HCT116 (cell line): ENCODE results near the gene AUTS2. TPM values are rescaled to one million over a fixed set of nuclear protein-coding genes. Genes with fewer than 3 reads are reported as not detected.

Experiments used
- ATAC-seq: fragments of 200-7000 bp; cut with Tn5 transposase; 2 replicates; pipeline ENCODE4 v1.9.1; 2020; ENCODE audit warnings: mild to moderate bottlenecking, moderate library complexity
- BruUV-seq: library from RNA; stranded (reverse); fragments of 400-500 nt; replicated peaks from 2 replicates; lab custom pipeline; 2021; lab: Mats Ljungman, UMichigan
- CTCF ChIA-PET: fragments of 300-600 bp; sonication (Branson Sonifier 250); formaldehyde crosslinking; loops from one replicate; lab custom pipeline; 2021; ENCODE audit warnings: antibody characterized with exemption; lab: Charles Lee
- POLR2A ChIA-PET: fragments of 300-600, 350-600 bp; sonication (Branson Sonifier 250); formaldehyde crosslinking; loops from one replicate; lab custom pipeline; 2021; ENCODE audit warnings: antibody characterized with exemption; lab: Charles Lee
- RAD21 ChIA-PET, 2 experiments: fragments of 300-600 bp; sonication (Branson Sonifier 250); formaldehyde crosslinking; loops; one replicate each; lab custom pipeline; 2023; ENCODE audit warnings: low total read pairs in 2 of 2; ENCODE audit not compliant: uncharacterized antibody in 2 of 2, unreplicated experiment in 2 of 2, low non-redundant PET in 1 of 2; lab: Charles Lee
- DNase-seq: peaks from one replicate; pipeline ENCODE4 v3.0.0-alpha.2; 2010; ENCODE audit warnings: low read depth, low spot score
- H2AFZ ChIP-seq: fragments of 200-600 bp; shearing (Covaris generic), sonication (generic); 2 replicates; pipeline ENCODE4 v1.6.1; 2017; ENCODE audit warnings: low read depth, mixed run types, mixed read lengths, antibody characterized with exemption, low read length; ENCODE audit not compliant: poor library complexity, severe bottlenecking
- H3K27ac ChIP-seq: 2 replicates; pipeline ENCODE4 v1.5.1; 2012; ENCODE audit warnings: low read depth, low read length
- H3K27me3 ChIP-seq: fragments of 200-600 bp; sonication (generic); 2 replicates; pipeline ENCODE4 v1.6.1; 2016; ENCODE audit warnings: mixed run types, low read length, mixed read lengths; ENCODE audit not compliant: insufficient read depth
- H3K36me3 ChIP-seq, 2 experiments: fragments of 200-500 bp in 1 of 2; fragments of 200-600 bp in 1 of 2; sonication (Bioruptor generic) in 1 of 2; sonication (generic) in 1 of 2; 2 replicates each; pipeline versions ENCODE4 v1.5.1 to v1.6.1; 2014 to 2016; ENCODE audit warnings: low read length in 2 of 2, inconsistent platforms in 1 of 2, mixed read lengths in 1 of 2, mixed run types in 1 of 2; ENCODE audit not compliant: insufficient read depth in 2 of 2, control insufficient read depth in 1 of 2
- H3K4me1 ChIP-seq, 2 experiments: fragments of 200-600 bp in 1 of 2; sonication (generic) in 1 of 2; 2 replicates each; pipeline versions ENCODE4 v1.5.1 to v1.6.1; 2012 to 2017; ENCODE audit warnings: low read length in 2 of 2, inconsistent platforms in 1 of 2, mild to moderate bottlenecking in 1 of 2, mixed read lengths in 1 of 2, mixed run types in 1 of 2, moderate library complexity in 1 of 2; ENCODE audit not compliant: insufficient read depth in 2 of 2, control insufficient read depth in 1 of 2
- H3K4me2 ChIP-seq: fragments of 200-600 bp; sonication (generic); 2 replicates; pipeline ENCODE4 v1.6.1; 2017; ENCODE audit warnings: mixed run types, low read length, mixed read lengths
- H3K4me3 ChIP-seq, 2 experiments: fragments of 200-600 bp in 1 of 2; sonication (generic) in 1 of 2; replicated peaks in 1 of 2; 2 replicates each; pipeline ENCODE4 v1.5.1; 2011 to 2016; ENCODE audit warnings: low read length in 2 of 2, control low read depth in 1 of 2, low read depth in 1 of 2, mild to moderate bottlenecking in 1 of 2, mixed read lengths in 1 of 2, mixed run types in 1 of 2
- H3K79me2 ChIP-seq: fragments of 200-600 bp; sonication (generic); 2 replicates; pipeline ENCODE4 v1.6.1; 2017; ENCODE audit warnings: mild to moderate bottlenecking, mixed run types, low read length, moderate library complexity, mixed read lengths; ENCODE audit not compliant: insufficient read depth
- H3K9ac ChIP-seq: fragments of 200-600 bp; sonication (generic); 2 replicates; pipeline ENCODE4 v1.6.1; 2016; ENCODE audit warnings: low read length, mixed read lengths
- H3K9me2 ChIP-seq: fragments of 200-600 bp; sonication (generic), shearing (Covaris generic); 2 replicates; pipeline ENCODE4 v1.6.1; 2017; ENCODE audit warnings: mixed run types, mild to moderate bottlenecking, moderate library complexity; ENCODE audit not compliant: insufficient read depth
- H3K9me3 ChIP-seq, 2 experiments: fragments of 200-500 bp in 1 of 2; fragments of 200-600 bp in 1 of 2; sonication (Bioruptor generic) in 1 of 2; sonication (generic) in 1 of 2; 2 replicates each; pipeline ENCODE4 v1.6.1; 2014 to 2017; ENCODE audit warnings: low read length in 2 of 2, mixed read lengths in 2 of 2, inconsistent platforms in 1 of 2, low read depth in 1 of 2, mild to moderate bottlenecking in 1 of 2, mixed run types in 1 of 2, moderate library complexity in 1 of 2; ENCODE audit not compliant: control insufficient read depth in 1 of 2, insufficient read depth in 1 of 2
- H4K20me1 ChIP-seq: fragments of 200-600 bp; sonication (generic), shearing (Covaris generic); 2 replicates; pipeline ENCODE4 v1.6.1; 2017; ENCODE audit warnings: mixed run types, mild to moderate bottlenecking, moderate library complexity; ENCODE audit not compliant: insufficient read depth
- CEBPB ChIP-seq: IDR thresholded peaks from 2 replicates; pipeline ENCODE4 v1.6.1; 2012; ENCODE audit warnings: low read depth
- EZH2phosphoT487 ChIP-seq: fragments of 200-600 bp; IDR thresholded peaks from 2 replicates; pipeline ENCODE4 v1.6.1; 2018; ENCODE audit warnings: antibody characterized with exemption, borderline replicate concordance
- JUND ChIP-seq: IDR thresholded peaks from 2 replicates; pipeline ENCODE4 v1.6.1; 2012
- POLR2A ChIP-seq: IDR thresholded peaks from 2 replicates; pipeline ENCODE4 v1.7.0; 2011; ENCODE audit warnings: borderline replicate concordance; ENCODE audit not compliant: insufficient read depth, insufficient read length; ENCODE audit errors: extremely low read depth
- POLR2AphosphoS5 ChIP-seq: IDR thresholded peaks from 2 replicates; pipeline ENCODE4 v1.6.1; 2011; ENCODE audit warnings: mild to moderate bottlenecking, low read depth, low read length, moderate library complexity
- SRF ChIP-seq: IDR thresholded peaks from 2 replicates; pipeline ENCODE4 v1.6.1; 2012; ENCODE audit warnings: low read depth
- TCF7L2 ChIP-seq: IDR thresholded peaks from 2 replicates; pipeline ENCODE4 v1.7.0; 2011; ENCODE audit warnings: borderline replicate concordance, inconsistent platforms; ENCODE audit not compliant: insufficient read depth, insufficient read length; ENCODE audit errors: extremely low read depth
- ZFX ChIP-seq: fragments of 450-650 bp; IDR thresholded peaks from 2 replicates; pipeline ENCODE4 v1.6.1; 2017
- intact Hi-C: fragments of 100-400 bp; cut with micrococcal nuclease; formaldehyde crosslinking; loops from 2 replicates; pipeline ENCODE4 v1.10.0; 2022
- total RNA-seq: library from RNA; stranded (reverse); gene quantifications from one replicate; pipeline ENCODE4 v1.2.1, GENCODE V29; 2021; ENCODE audit not compliant: unreplicated experiment
- TF ChIP-seq, protein P1 (sequence below): IDR thresholded peaks from 2 replicates; pipeline ENCODE4 v1.6.1; 2012; ENCODE audit warnings: low read depth

AUTS2 gene
- total RNA-seq, 1 experiment from 2014 or later: 0.93 TPM

- TF ChIP-seq, protein P1, sequence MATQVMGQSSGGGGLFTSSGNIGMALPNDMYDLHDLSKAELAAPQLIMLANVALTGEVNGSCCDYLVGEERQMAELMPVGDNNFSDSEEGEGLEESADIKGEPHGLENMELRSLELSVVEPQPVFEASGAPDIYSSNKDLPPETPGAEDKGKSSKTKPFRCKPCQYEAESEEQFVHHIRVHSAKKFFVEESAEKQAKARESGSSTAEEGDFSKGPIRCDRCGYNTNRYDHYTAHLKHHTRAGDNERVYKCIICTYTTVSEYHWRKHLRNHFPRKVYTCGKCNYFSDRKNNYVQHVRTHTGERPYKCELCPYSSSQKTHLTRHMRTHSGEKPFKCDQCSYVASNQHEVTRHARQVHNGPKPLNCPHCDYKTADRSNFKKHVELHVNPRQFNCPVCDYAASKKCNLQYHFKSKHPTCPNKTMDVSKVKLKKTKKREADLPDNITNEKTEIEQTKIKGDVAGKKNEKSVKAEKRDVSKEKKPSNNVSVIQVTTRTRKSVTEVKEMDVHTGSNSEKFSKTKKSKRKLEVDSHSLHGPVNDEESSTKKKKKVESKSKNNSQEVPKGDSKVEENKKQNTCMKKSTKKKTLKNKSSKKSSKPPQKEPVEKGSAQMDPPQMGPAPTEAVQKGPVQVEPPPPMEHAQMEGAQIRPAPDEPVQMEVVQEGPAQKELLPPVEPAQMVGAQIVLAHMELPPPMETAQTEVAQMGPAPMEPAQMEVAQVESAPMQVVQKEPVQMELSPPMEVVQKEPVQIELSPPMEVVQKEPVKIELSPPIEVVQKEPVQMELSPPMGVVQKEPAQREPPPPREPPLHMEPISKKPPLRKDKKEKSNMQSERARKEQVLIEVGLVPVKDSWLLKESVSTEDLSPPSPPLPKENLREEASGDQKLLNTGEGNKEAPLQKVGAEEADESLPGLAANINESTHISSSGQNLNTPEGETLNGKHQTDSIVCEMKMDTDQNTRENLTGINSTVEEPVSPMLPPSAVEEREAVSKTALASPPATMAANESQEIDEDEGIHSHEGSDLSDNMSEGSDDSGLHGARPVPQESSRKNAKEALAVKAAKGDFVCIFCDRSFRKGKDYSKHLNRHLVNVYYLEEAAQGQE: no peak
- TF ChIP-seq CEBPB: no peak
These were observed 1122.1 kb downstream of the AUTS2 start (continued) for GRCh38 chr7:70720191-70720873.

DNA sequence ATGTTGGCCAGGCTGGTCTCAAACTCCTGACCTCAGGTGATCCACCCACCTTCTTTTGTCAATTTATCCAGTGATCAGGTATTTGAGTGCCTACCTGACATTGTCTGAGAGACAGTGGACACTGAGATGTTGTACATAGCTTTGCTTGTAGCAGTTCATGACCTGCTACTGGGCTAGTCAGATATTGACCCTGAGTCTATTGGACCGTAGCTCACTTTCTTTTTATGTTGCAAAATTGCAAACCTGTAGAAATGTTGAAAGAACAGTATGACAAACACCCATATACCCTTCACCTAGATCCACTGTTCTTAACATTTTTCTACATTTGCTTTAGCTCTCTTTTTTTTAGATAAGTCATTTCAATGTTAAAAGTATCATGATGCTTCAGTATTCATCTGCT is 1123.2 kb downstream of the AUTS2 start:
- Histone ChIP-seq H3K27ac (no peak overlapping the region), H3K4me2 (no peak overlapping the region), H3K4me3 (no peak overlapping the region), H3K79me2 (no peaks in the 10 kb centered on the region), H3K9ac (no peak overlapping the region), H3K9me3 (peaks cover 3 to 10% of the 10 kb centered on the region in 2 experiments; a peak in 2 of 4 replicates), H3K36me3 (no peaks in the 10 kb centered on the region), H3K4me1 (no peaks in the 10 kb centered on the region), H3K27me3 (no peaks in the 10 kb centered on the region), H2AFZ (no peak overlapping the region), H3K9me2 (no peaks in the 10 kb centered on the region), H4K20me1 (no peaks in the 10 kb centered on the region)
- CTCF ChIA-PET: no interaction called here
- TF ChIP-seq POLR2AphosphoS5 (no peak), ZFX (no peak), EZH2phosphoT487 (no peak), JUND (no peak), SRF (no peak), TCF7L2 (no peak), POLR2A (no peak)
- RAD21 ChIA-PET: no interaction called here
- no TSS peak for BruUV-seq
- DNase-seq (no peak), ATAC-seq (no peak)
- intact Hi-C loops: no loop called here
- POLR2A ChIA-PET: no interaction called here
